DMS53 treated with DMSO at 0.1 percent for 48 hours (cell line): ENCODE results near the gene AP3D1.

Experiments
- DNase-seq: peaks from one replicate; lab custom pipeline; 2025; ENCODE audit not compliant: unreplicated experiment; lab: John Stamatoyannopoulos, UW

AP3D1 gene

GRCh38 chr19:2184422-2184975, 33.1 kb upstream of the AP3D1 start:
- no peak for DNase-seq

GRCh38 chr19:2181633-2181997, 30.2 kb upstream of the AP3D1 start:
- no peak for DNase-seq

GRCh38 chr19:2180881-2181632, 29.7 kb upstream of the AP3D1 start:
- DNase-seq = no peak

- no peak for DNase-seq
Measured at GRCh38 chr19:2180114-2180513, 28.7 kb upstream of the AP3D1 start.

- DNase-seq = no peak
Measured at GRCh38 chr19:2179095-2179494, 27.7 kb upstream of the AP3D1 start.

GRCh38 chr19:2176337-2176994, 25.1 kb upstream of the AP3D1 start:
- no peak for DNase-seq

- no peak for DNase-seq
Measured at GRCh38 chr19:2175742-2176141, 24.4 kb upstream of the AP3D1 start.

GRCh38 chr19:2173767-2174577, 22.6 kb upstream of the AP3D1 start:
- no peak for DNase-seq

GRCh38 chr19:2173388-2173766, 22.0 kb upstream of the AP3D1 start:
- DNase-seq = no peak

GRCh38 chr19:2171349-2172145, 20.2 kb upstream of the AP3D1 start:
- no peak for DNase-seq

- DNase-seq = no peak
Measured at GRCh38 chr19:2170987-2171348, 19.6 kb upstream of the AP3D1 start.

GRCh38 chr19:2170219-2170618, 18.9 kb upstream of the AP3D1 start:
- no peak for DNase-seq

GRCh38 chr19:2168619-2169424, 17.5 kb upstream of the AP3D1 start:
- peak; percentile 84 for DNase-seq

GRCh38 chr19:2167896-2168618, 16.7 kb upstream of the AP3D1 start:
- no peak for DNase-seq

GRCh38 chr19:2166741-2167738, 15.7 kb upstream of the AP3D1 start:
- DNase-seq = no peak

- no peak for DNase-seq
Measured at GRCh38 chr19:2164020-2164998, 12.9 kb upstream of the AP3D1 start.

GRCh38 chr19:2160379-2160778, 9.0 kb upstream of the AP3D1 start:
- DNase-seq = no peak
